Measurements from ENCODE around the gene ABCB11.
"Not testable (repeated sequence)": the region's sequence is repeated elsewhere in the genome, so short reads cannot be mapped to it uniquely, and the experiment has no call there.

ABCB11 gene

GRCh38 chr2:169041594-169041993 lies 10.5 kb upstream of the ABCB11 start:
- no peak for DNase-seq

GRCh38 chr2:169039702-169040101 lies 8.6 kb upstream of the ABCB11 start:
- no peak for DNase-seq

- DNase-seq: no peak
These were observed 7.2 kb upstream of the ABCB11 start for GRCh38 chr2:169038338-169038757.

- DNase-seq: no peak
These were observed 5.8 kb upstream of the ABCB11 start for GRCh38 chr2:169036736-169037440.

- no peak for DNase-seq
These were observed 4.8 kb upstream of the ABCB11 start for GRCh38 chr2:169035887-169036286.

- no peak for DNase-seq
These were observed 3.9 kb upstream of the ABCB11 start for GRCh38 chr2:169034984-169035544.

- DNase-seq: no peak
These were observed 3.1 kb upstream of the ABCB11 start for GRCh38 chr2:169034256-169034655.

GRCh38 chr2:169029341-169029740 lies 1.8 kb downstream of the ABCB11 start:
- no peak for DNase-seq

GRCh38 chr2:169027234-169027633 lies 3.9 kb downstream of the ABCB11 start:
- DNase-seq: no peak

- DNase-seq: no peak
These were observed 5.1 kb downstream of the ABCB11 start for GRCh38 chr2:169026056-169026455.

- no peak for DNase-seq
These were observed 8.0 kb downstream of the ABCB11 start for GRCh38 chr2:169023161-169023560.

GRCh38 chr2:169018390-169018789 lies 12.7 kb downstream of the ABCB11 start:
- DNase-seq: no peak

- no peak for DNase-seq
These were observed 15.2 kb downstream of the ABCB11 start for GRCh38 chr2:169015943-169016342.

GRCh38 chr2:169014780-169015179 lies 16.3 kb downstream of the ABCB11 start:
- DNase-seq: no peak

- DNase-seq: no peak
These were observed 17.5 kb downstream of the ABCB11 start for GRCh38 chr2:169013628-169014026.

GRCh38 chr2:169012812-169013627 lies 18.1 kb downstream of the ABCB11 start:
- no peak for DNase-seq

- DNase-seq: not testable (repeated sequence)
These were observed 18.8 kb downstream of the ABCB11 start for GRCh38 chr2:169012191-169012792.

- no peak for DNase-seq
These were observed 19.4 kb downstream of the ABCB11 start for GRCh38 chr2:169011698-169012097.

- no peak for DNase-seq
These were observed 20.3 kb downstream of the ABCB11 start for GRCh38 chr2:169010633-169011460.

- no peak for DNase-seq
These were observed 21.1 kb downstream of the ABCB11 start for GRCh38 chr2:169009865-169010579.

- no peak for DNase-seq
These were observed 23.2 kb downstream of the ABCB11 start for GRCh38 chr2:169007941-169008340.

GRCh38 chr2:169007356-169007755 lies 23.8 kb downstream of the ABCB11 start:
- no peak for DNase-seq
